Nephron (organoid): ENCODE results near the gene CERS6.
"Not testable (repeated sequence)": the region's sequence is repeated elsewhere in the genome, so short reads cannot be mapped to it uniquely, and the experiment has no call there.

Experiments used
- H3K27ac Mint-ChIP-seq, 3 experiments: 2 replicates each; pipeline ENCODE4 v1.8.0; 2020; ENCODE audit warnings: mixed read lengths in 3 of 3, mild to moderate bottlenecking in 2 of 3, moderate library complexity in 1 of 3
- H3K27me3 Mint-ChIP-seq: 2 replicates; pipeline ENCODE4 v1.8.0; 2021; ENCODE audit warnings: low read depth, mild to moderate bottlenecking, moderate library complexity, mixed read lengths
- H3K36me3 Mint-ChIP-seq: 2 replicates; pipeline ENCODE4 v1.8.0; 2020; ENCODE audit warnings: low read depth, mixed read lengths
- H3K4me1 Mint-ChIP-seq: 2 replicates; pipeline ENCODE4 v1.8.0; 2020; ENCODE audit warnings: mixed read lengths
- H3K4me3 Mint-ChIP-seq, 3 experiments: 2 replicates each; pipeline ENCODE4 v1.8.0; 2020; ENCODE audit warnings: mild to moderate bottlenecking in 3 of 3, mixed read lengths in 3 of 3, moderate library complexity in 2 of 3
- H3K9me3 Mint-ChIP-seq: 2 replicates; pipeline ENCODE4 v1.8.0; 2020; ENCODE audit warnings: mixed read lengths
- CTCF ChIP-seq, 3 experiments: fragments of 200-600 bp; sonication (generic); IDR thresholded peaks; one replicate each; pipeline ENCODE4 v1.5.0; 2021; ENCODE audit warnings: antibody characterized with exemption in 3 of 3; ENCODE audit not compliant: unreplicated experiment in 3 of 3

Gene CERS6

GRCh38 chr2:168490946-168491605 is 35.0 kb downstream of the CERS6 start:
- H3K36me3 Mint-ChIP-seq = peaks cover 30% of the 10 kb centered on the region
- H3K4me1 Mint-ChIP-seq = peaks cover 14% of the 10 kb centered on the region
- peak overlapping the region in 1 of 3 experiments; percentile 15 for H3K4me3 Mint-ChIP-seq
- no peak for TF ChIP-seq CTCF (IDR thresholded peaks at IDR 0.05; ENCODE audit: unreplicated experiment in 3 of 3)
- no peaks in the 10 kb centered on the region for H3K27me3 Mint-ChIP-seq
- H3K27ac Mint-ChIP-seq = peak overlapping the region; percentile 64 to 81 (median 81)
- no peaks in the 10 kb centered on the region for H3K9me3 Mint-ChIP-seq

- peaks cover 14% of the 10 kb centered on the region for H3K4me1 Mint-ChIP-seq
- not testable (repeated sequence) for H3K4me3 Mint-ChIP-seq, H3K27me3 Mint-ChIP-seq, H3K9me3 Mint-ChIP-seq
- H3K27ac Mint-ChIP-seq = peak overlapping the region in 1 of 3 experiments; percentile 81
- H3K36me3 Mint-ChIP-seq = peaks cover 26% of the 10 kb centered on the region
Observed at GRCh38 chr2:168491728-168492127, 35.7 kb downstream of the CERS6 start.

- peak overlapping the region in 2 of 3 experiments; percentile 21 to 48 for H3K27ac Mint-ChIP-seq
- H3K4me3 Mint-ChIP-seq, H3K9me3 Mint-ChIP-seq, H3K27me3 Mint-ChIP-seq: not testable (repeated sequence)
- peaks cover 38% of the 10 kb centered on the region for H3K36me3 Mint-ChIP-seq
- peaks cover 14% of the 10 kb centered on the region for H3K4me1 Mint-ChIP-seq
Observed at GRCh38 chr2:168493219-168493618, 37.1 kb downstream of the CERS6 start.

GRCh38 chr2:168494190-168494711 is 38.2 kb downstream of the CERS6 start:
- peak in 1 of 3 experiments; percentile 26 for TF ChIP-seq CTCF (IDR thresholded peaks at IDR 0.05; ENCODE audit: unreplicated experiment in 3 of 3)
- no peak overlapping the region for H3K27ac Mint-ChIP-seq
- no peaks in the 10 kb centered on the region for H3K27me3 Mint-ChIP-seq
- peaks cover 14% of the 10 kb centered on the region for H3K4me1 Mint-ChIP-seq
- H3K4me3 Mint-ChIP-seq = no peak overlapping the region
- H3K9me3 Mint-ChIP-seq = peaks cover 2% of the 10 kb centered on the region
- H3K36me3 Mint-ChIP-seq = peaks cover 45% of the 10 kb centered on the region

DNA sequence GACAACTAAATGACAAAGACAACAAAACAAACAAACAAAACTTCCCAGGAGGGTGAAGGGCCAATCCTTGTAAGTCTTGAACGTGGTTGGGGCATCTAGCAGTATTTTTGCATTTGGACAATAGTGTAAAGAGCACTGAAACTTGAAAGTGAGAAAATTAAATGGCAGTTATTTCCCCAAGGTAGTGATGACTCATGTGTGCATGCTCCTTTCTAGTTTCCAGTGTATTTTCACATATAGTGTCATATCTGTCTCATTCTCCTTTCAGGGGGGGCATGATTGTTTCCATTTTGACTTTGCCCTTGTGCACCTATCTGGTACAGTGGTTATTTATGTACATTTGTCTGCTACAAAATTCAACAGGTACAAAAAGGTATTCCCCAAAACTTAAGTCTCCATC is 39.5 kb downstream of the CERS6 start:
- Mint-ChIP-seq H3K27me3 (no peaks in the 10 kb centered on the region), H3K4me1 (peaks cover 9% of the 10 kb centered on the region), H3K4me3 (no peak overlapping the region), H3K9me3 (peaks cover 2% of the 10 kb centered on the region), H3K36me3 (peaks cover 52% of the 10 kb centered on the region), H3K27ac (no peak overlapping the region)
- no peak for TF ChIP-seq CTCF (IDR thresholded peaks at IDR 0.05; ENCODE audit: unreplicated experiment in 3 of 3)

GRCh38 chr2:168496906-168497305 is 40.8 kb downstream of the CERS6 start:
- H3K27me3 Mint-ChIP-seq = no peaks in the 10 kb centered on the region
- H3K9me3 Mint-ChIP-seq = peaks cover 8% of the 10 kb centered on the region
- H3K4me1 Mint-ChIP-seq = peaks cover 4% of the 10 kb centered on the region
- no peak overlapping the region for H3K27ac Mint-ChIP-seq
- peaks cover 57% of the 10 kb centered on the region for H3K36me3 Mint-ChIP-seq
- H3K4me3 Mint-ChIP-seq = no peak overlapping the region
- TF ChIP-seq CTCF (IDR thresholded peaks at IDR 0.05; ENCODE audit: unreplicated experiment in 3 of 3) = no peak

DNA sequence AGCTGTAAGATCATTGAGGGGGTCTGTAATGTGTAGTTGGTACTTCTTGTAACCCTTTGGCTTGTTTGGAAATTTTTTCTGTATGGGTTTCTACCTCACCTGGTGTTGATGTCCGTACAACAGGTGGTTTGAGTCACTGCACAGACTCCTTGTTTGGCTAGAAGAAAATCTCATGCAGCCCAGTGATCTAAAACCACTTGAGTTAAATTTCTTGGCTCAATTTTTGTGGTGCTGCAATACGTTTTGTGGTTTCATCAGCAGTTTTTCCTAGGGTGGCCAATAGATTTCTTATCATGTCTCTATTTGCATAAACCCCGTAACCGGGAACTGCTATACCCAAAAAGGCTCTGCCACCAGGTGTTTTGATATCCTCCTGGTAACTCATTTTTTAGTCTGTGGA is 43.4 kb downstream of the CERS6 start:
- TF ChIP-seq CTCF (IDR thresholded peaks at IDR 0.05; ENCODE audit: unreplicated experiment in 3 of 3) = no peak
- Mint-ChIP-seq H3K36me3 (peaks cover 56% of the 10 kb centered on the region), H3K27me3 (peaks cover 2% of the 10 kb centered on the region), H3K4me1 (peaks cover 4% of the 10 kb centered on the region), H3K27ac (no peak overlapping the region), H3K4me3 (no peak overlapping the region), H3K9me3 (peaks cover 11% of the 10 kb centered on the region)
